Stimulated activated CD4-positive, alpha-beta T cell treated with anti-CD3 and anti-CD28 coated beads, TNF-alpha, amount 100 ng/mL, for 24 hours (primary cell): Measurements from ENCODE around the gene OSBPL2.

Experiments
- DNase-seq, 3 experiments: peaks; one replicate each; pipeline ENCODE4 v3.0.0-alpha.2; 2020; ENCODE audit warnings: low read depth in 3 of 3

Gene OSBPL2

DNA sequence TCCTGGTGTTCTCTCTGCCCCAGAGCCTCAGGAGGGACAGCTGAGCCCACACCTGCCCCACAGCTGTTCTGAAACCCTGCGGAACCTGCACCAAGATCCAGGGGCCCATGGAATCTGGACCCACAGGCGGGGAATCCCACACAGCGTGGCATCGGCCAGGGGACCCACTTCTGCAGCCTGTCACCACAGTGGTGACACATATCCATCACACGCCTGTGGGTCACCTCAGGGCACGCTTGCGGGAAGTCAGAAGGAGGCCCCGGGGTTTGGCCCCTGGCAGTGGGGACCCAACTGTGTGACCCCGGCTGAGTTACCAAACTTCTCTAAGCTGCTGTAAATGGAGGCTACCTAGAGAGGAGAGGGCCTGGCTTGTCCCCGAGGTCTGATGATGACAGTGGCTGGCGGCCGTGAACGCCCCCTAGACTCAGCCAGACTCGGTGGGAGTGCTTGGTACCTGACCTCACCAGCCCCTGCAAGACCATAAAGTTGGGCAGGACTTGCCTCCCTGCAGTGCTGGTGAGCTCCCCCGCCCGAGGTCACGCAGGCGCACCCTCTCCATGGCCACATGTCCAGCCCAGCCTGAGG, 16.0 kb upstream of the OSBPL2 start:
- DNase-seq: no peak

- DNase-seq: no peak
Measured at GRCh38 chr20:62222972-62223371, 15.3 kb upstream of the OSBPL2 start.

GRCh38 chr20:62223571-62223970, 14.8 kb upstream of the OSBPL2 start:
- DNase-seq: no peak

DNA sequence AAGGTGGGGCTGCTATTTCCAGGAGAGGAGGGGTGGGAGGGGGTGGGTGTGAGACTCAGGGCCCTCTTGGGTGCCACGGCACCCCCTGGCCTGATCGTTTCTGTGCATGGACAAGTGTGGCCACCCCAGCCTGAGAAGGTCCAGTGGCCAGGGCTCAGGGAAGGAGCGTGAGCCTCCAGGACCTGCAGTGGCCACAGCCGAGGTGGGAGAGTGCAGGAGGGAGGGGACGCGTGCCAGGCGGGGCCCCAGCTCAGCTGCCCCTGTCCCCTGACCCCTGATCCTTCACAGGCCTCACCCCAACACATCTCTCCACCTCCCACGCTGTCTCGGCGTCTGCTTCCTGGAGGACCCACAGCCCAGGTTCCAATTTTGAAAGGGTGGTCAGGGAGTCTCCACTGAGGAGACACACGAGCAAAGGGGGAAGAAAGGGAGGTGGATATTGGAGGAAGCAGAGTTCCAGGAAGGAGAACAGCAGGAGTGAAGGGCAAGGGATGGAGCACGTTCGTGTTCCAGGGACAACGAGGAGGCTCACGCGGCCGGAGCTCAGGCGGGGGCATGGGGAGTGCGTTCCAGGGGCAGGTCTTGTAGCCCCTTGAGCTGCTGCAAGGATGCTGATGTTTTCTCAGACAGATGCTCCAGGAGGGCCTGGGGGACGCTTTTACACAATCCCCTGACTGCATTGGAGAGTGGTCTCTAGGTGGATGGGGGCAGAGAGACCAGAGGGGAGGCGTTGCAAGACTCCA, 14.0 kb upstream of the OSBPL2 start:
- no peak for DNase-seq

DNA sequence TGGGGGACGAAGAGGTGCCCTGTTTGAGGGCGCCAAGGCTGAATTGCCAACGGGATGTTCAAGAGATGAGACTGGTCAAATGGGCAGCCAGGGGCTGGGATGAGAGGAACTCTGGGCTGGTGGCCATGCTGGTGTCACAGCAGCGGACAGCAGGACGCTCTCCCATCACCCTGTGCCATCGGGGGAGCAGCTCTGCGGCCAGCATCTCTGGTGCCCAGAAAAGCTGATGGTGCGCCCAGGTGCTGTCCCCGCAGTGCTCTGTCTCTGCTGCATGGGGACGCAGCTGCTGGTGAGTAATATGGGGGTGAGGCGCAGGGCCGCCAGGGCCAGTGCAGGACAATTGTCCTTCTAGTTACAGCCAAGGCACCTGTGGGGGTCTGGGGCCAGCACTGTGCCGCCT, 13.3 kb upstream of the OSBPL2 start:
- DNase-seq: no peak

GRCh38 chr20:62225820-62226635, 12.3 kb upstream of the OSBPL2 start:
- no peak for DNase-seq

DNA sequence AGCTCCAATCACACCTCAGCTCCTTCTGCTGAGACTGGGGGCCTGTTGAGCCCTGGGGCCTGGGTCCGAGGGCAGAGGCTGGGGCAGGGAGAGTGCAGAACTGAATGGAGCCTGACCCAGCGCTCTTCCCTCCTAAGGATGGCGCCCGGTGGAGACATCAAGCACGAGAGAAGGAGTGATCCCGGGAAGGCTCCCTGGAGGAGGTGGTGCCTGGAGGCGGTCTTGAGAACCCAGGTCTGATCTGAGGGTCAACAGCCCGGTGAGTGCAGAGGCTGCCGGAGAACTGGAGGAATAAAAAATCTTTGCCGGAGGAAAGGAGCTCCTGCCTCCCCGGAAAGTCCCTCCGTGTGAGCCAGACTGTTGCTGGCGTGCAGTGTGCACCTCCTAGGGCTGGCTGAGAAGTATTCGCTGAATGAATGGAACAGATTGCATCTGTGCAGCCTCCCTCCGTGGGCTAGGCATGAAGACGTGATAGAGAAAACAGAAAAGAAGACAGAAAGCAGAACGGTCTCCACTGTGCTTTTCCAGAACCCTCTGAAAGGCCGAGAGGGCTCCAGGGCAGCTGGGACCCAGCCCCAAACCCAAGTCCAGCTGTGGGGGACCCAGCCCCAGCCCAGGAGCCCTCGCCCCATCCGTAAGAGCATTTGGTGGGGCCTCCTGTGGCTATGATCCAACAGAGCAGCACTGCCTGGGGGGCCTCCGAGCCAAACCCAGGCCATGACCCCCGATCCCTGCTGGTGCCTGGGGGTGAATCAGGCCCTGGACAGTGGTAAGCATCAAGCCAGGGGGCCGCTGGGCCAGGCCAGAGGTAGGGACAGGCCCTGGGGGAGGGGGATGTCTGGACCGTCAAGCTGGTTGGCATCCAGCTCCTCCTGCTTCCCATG, 11.4 kb upstream of the OSBPL2 start:
- no peak for DNase-seq

GRCh38 chr20:62227591-62227976, 10.7 kb upstream of the OSBPL2 start:
- no peak for DNase-seq

- no peak for DNase-seq
Measured at GRCh38 chr20:62227977-62228958, 10.1 kb upstream of the OSBPL2 start.

DNA sequence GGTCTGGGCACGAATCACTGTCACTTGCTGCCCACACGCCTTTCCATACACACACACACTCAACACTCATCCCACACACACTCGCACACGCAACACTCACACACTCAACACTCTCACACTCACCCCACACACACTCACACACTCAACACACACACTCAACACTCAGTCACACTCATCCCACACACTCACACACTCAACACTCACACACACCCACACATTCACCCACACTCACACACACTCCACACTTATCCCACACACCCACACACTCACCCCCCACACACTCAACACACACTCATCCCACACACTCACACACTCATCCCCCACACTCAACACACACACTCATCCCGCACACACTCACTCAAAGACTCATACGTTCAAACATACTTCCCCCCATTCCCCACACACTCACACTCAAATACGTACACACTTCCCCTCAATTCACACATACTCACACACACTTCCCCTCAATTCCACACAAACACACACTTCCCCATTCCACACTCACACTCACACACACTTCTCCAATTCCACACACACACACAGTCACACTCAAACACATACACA, 9.3 kb upstream of the OSBPL2 start:
- no peak for DNase-seq

GRCh38 chr20:62229667-62230066, 8.7 kb upstream of the OSBPL2 start:
- no peak for DNase-seq

- DNase-seq: no peak
Measured at GRCh38 chr20:62230276-62230675, 8.0 kb upstream of the OSBPL2 start.

GRCh38 chr20:62230696-62231095, 7.6 kb upstream of the OSBPL2 start:
- DNase-seq: no peak

DNA sequence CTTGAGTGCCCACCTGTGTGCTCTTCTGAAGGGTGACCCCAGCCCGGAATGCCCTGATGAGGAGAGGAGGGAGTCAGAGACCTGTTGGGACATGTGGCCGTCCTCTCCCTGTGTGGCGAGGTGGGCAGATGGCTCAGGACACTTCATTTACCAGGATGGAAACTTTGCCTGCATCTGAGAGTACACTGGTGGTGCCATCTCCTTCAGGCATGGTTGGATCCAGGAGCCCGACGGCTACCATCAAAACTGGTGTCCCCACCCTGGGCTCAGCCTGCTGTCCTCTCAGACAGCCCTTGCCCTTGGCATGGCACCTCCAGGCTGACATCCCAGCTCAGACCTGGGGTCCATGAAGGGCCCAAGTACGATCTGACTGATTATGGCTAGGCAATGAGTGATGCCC, 7.0 kb upstream of the OSBPL2 start:
- no peak for DNase-seq

GRCh38 chr20:62232194-62232593, 6.1 kb upstream of the OSBPL2 start:
- DNase-seq: no peak

DNA sequence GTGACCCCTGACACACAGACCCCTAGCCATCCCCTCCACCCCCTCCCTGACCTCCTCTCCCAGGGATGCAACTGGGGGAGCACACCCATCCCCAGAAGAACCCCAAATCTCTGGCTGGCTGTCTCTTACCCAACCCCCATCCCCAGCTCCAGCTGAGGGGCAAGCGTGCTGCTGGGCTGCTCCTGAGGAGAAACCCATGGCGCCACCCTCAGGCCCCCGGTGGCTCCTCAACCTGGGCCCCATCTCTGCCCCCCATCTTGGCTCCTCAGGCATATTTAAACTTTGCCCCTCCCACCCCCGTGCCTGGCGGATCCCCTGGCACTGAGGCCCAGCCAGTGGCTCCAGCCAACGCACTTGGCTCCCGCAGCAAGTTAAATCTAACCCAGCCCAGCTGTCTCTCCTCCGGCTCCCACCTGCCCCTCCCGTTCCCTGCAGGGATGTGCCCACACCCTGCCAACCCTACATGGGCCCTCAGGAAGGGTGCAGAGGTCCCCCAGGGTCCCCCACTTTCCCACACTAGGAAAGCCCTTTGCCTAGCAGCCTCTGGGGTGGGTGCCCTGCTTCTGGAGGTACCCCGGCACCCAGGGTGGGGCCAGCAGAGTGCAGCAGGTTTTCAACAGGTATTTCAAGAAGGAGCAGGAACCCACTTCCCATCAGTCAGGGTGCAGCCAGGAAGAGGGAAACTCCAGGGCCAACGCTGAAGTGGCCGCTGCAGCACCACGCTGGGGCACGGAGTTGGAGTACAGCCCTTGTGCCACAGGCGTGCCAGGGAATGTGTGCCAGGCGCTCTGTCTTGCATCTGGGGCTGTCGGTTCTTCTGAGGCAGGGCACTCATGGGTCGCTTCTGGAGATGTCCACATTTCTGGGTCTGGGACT, 5.3 kb upstream of the OSBPL2 start:
- no peak for DNase-seq

GRCh38 chr20:62233684-62234083, 4.6 kb upstream of the OSBPL2 start:
- no peak for DNase-seq

DNA sequence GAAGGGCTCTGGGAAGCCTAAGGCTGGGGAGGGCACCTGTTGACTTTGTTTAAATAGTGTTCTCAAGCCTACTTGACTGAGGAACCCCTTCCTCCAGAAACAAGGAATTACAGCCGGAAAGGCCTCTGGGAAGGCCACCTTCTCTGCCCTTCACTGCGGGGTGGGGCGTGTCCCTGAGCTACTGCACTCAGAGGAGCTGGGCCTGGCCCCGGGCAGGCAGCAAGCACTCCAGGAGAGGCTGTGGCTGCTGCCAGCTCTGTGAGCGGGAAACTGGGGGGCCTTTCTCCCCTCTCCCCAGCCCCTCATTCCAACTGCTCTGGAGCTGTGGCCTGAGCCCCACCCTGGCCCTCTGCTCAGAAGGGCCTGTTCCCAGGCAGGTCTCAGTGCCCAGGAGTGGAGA, 4.0 kb upstream of the OSBPL2 start:
- no peak for DNase-seq

GRCh38 chr20:62235001-62235776, 3.1 kb upstream of the OSBPL2 start:
- DNase-seq: no peak
